Suprapubic skin (tissue), 4 donors: ENCODE results near the gene SLC11A1.

Source experiments
- EP300 ChIP-seq: sonication (generic); formaldehyde crosslinking; IDR thresholded peaks from one replicate; pipeline ENCODE4 v1.6.1; 2017; ENCODE audit warnings: antibody characterized with exemption
- POLR2A ChIP-seq, 2 donors: fragments of 450-650 bp; IDR thresholded peaks; one replicate each; pipeline ENCODE4 v1.6.1; 2017; ENCODE audit warnings: antibody characterized with exemption in 2 of 2, mild to moderate bottlenecking in 2 of 2, moderate library complexity in 2 of 2
- POLR2AphosphoS5 ChIP-seq, 3 donors: sonication (generic); formaldehyde crosslinking; IDR thresholded peaks; one replicate each; pipeline ENCODE4 v1.6.1; 2017; ENCODE audit warnings: antibody characterized with exemption in 3 of 3
- TF ChIP-seq, protein P1 (sequence below), 2 donors: fragments of 200-600 bp in 1 of 2; fragments of 450-650 bp in 1 of 2; sonication (generic) in 1 of 2; IDR thresholded peaks; one replicate each; pipeline ENCODE4 v1.5.1; 2016 to 2019; ENCODE audit warnings: antibody characterized with exemption in 2 of 2, mild to moderate bottlenecking in 1 of 2, moderate library complexity in 1 of 2

DNA sequence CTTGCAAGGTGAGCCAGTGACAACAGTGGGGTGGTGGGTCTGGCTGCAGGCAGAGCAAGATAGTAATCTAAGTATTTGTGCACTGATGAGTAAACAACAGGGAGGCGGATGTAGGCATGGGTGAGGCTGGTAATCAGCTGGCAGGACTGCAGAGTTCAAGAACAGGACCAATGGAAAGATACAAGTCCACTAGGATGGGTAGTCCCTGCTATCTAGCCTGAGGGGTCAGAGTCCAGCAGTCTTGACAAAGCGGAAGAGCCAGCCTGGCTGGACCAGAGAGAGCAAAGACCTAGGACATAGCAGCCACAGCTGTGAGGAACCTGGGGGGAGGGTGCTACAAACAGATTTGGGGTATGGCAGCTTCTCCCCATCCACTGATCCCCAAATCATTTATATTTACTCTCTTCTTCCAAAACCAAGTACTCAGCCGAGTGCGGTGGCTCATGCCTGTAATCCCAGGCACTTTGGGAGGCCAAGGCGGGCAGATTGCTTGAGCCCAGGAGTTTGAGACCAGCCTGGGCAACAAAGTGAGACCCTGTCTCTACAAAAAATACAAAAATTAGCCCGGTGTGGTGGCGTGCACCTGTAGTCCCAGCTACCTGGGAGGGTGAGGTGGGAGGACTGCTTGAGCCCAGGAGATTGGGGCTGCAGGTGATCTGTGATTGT is 62.8 kb downstream of the SLC11A1 start:
- TF ChIP-seq, protein P1, sequence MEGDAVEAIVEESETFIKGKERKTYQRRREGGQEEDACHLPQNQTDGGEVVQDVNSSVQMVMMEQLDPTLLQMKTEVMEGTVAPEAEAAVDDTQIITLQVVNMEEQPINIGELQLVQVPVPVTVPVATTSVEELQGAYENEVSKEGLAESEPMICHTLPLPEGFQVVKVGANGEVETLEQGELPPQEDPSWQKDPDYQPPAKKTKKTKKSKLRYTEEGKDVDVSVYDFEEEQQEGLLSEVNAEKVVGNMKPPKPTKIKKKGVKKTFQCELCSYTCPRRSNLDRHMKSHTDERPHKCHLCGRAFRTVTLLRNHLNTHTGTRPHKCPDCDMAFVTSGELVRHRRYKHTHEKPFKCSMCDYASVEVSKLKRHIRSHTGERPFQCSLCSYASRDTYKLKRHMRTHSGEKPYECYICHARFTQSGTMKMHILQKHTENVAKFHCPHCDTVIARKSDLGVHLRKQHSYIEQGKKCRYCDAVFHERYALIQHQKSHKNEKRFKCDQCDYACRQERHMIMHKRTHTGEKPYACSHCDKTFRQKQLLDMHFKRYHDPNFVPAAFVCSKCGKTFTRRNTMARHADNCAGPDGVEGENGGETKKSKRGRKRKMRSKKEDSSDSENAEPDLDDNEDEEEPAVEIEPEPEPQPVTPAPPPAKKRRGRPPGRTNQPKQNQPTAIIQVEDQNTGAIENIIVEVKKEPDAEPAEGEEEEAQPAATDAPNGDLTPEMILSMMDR (IDR thresholded peaks at IDR 0.05) = no peak
- TF ChIP-seq POLR2A (IDR thresholded peaks at IDR 0.05) (no peak), POLR2AphosphoS5 (IDR thresholded peaks at IDR 0.05) (no peak), EP300 (no peak)
